ENCODE results near the gene NEK7. TPM values are rescaled to one million over a fixed set of nuclear protein-coding genes. Genes with fewer than 3 reads are reported as not detected.

The NEK7 gene
- total and polyA plus RNA-seq, 9 of the 15 experiments (the other 6 are each of a cell fraction or from before 2014, with no cell fraction given) = 8.5 to 37.3 (median 27.7) TPM

GRCh38 chr1:198157241-198157846 is 546 bp downstream of the NEK7 start (continued):
- TF ChIP-seq, protein P1, sequence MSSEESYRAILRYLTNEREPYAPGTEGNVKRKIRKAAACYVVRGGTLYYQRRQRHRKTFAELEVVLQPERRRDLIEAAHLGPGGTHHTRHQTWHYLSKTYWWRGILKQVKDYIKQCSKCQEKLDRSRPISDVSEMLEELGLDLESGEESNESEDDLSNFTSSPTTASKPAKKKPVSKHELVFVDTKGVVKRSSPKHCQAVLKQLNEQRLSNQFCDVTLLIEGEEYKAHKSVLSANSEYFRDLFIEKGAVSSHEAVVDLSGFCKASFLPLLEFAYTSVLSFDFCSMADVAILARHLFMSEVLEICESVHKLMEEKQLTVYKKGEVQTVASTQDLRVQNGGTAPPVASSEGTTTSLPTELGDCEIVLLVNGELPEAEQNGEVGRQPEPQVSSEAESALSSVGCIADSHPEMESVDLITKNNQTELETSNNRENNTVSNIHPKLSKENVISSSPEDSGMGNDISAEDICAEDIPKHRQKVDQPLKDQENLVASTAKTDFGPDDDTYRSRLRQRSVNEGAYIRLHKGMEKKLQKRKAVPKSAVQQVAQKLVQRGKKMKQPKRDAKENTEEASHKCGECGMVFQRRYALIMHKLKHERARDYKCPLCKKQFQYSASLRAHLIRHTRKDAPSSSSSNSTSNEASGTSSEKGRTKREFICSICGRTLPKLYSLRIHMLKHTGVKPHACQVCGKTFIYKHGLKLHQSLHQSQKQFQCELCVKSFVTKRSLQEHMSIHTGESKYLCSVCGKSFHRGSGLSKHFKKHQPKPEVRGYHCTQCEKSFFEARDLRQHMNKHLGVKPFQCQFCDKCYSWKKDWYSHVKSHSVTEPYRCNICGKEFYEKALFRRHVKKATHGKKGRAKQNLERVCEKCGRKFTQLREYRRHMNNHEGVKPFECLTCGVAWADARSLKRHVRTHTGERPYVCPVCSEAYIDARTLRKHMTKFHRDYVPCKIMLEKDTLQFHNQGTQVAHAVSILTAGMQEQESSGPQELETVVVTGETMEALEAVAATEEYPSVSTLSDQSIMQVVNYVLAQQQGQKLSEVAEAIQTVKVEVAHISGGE (CRISPR knock-in tag; IDR thresholded peaks at IDR 0.05) = peak in 1 of 3 experiments; percentile 53; a peak in 2 of 6 replicates
- TF ChIP-seq HOMEZ (CRISPR knock-in tag; IDR thresholded peaks at IDR 0.05) = no peak
- TF ChIP-seq ZBTB33 (CRISPR knock-in tag; IDR thresholded peaks at IDR 0.05) = 0 out of 2 replicates have a peak, but pooled peaks have one; percentile 8
- TF ChIP-seq PHB (CRISPR knock-in tag; IDR thresholded peaks at IDR 0.05) = 0 out of 2 replicates have a peak, but pooled peaks have one; percentile 64
- no peak for TF ChIP-seq ZNF175 (CRISPR knock-in tag; IDR thresholded peaks at IDR 0.05; ENCODE audit: low read depth)
- no peak for TF ChIP-seq HNRNPL (IDR thresholded peaks at IDR 0.05; ENCODE audit: low read depth, low read length)
- peak; percentile 48 for TF ChIP-seq TAF1 (IDR thresholded peaks at IDR 0.05; ENCODE audit: control insufficient read depth, extremely low read depth, insufficient read depth, low read length, severe bottlenecking)
- peak; percentile 28; the same call in 1 of the 2 replicates for TF ChIP-seq ZNF764 (CRISPR knock-in tag; IDR thresholded peaks at IDR 0.05; ENCODE audit: low read depth)
- TF ChIP-seq FIP1L1 (IDR thresholded peaks at IDR 0.05; ENCODE audit: low read depth, low read length, poor library complexity, severe bottlenecking) = peak; percentile 16
- no peak for TF ChIP-seq MCM5 (IDR thresholded peaks at IDR 0.05; ENCODE audit: low read depth)
